Cerebellar cortex (tissue), 1 donor: ENCODE results near the gene LAMC3.

Source experiments
- DNase-seq: peaks from one replicate; pipeline ENCODE4 v3.0.0-alpha.2; 2015; ENCODE audit warnings: low spot score

LAMC3 gene

DNA sequence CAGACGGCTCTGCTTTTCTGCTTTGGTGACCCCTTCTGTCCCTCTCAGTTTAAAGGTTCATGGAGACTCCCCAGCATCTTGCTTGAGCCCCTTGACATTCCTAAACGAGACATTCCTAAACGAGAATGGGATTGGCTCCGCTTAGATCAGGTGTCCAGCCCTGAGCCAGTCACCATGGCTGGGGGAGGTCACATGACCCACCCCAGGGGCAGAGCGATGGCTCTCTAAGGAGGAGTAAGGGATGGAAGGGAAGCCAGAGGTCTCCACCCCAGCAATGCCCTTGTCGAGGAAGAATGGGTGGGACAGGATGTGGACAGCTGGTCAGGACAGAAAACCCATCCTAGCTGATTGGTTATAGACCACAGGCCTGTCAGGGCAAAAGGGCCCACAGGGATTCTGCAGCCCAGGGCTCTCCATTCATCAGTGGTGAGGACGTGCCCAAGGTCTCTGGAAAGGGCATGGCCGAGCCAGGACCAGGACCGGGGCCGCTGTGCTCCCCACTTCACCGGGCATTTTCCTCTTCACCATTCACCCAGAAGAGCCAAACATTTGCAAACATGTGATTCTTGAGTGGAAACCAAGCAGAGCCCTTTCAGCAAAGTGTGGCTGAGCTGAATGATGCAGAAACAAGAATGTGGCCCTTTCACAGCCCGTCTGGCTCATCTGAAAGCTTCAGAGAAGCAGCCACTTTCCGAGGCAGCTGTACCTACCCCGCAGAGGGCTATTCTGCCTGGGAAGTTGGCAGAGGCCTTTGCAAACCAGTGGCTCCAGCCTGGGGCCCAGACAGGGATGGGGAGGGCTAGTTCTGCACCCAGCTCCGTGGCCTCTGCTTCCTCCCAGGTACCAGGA lies 67.6 kb downstream of the LAMC3 start:
- DNase-seq, result no peak

DNA sequence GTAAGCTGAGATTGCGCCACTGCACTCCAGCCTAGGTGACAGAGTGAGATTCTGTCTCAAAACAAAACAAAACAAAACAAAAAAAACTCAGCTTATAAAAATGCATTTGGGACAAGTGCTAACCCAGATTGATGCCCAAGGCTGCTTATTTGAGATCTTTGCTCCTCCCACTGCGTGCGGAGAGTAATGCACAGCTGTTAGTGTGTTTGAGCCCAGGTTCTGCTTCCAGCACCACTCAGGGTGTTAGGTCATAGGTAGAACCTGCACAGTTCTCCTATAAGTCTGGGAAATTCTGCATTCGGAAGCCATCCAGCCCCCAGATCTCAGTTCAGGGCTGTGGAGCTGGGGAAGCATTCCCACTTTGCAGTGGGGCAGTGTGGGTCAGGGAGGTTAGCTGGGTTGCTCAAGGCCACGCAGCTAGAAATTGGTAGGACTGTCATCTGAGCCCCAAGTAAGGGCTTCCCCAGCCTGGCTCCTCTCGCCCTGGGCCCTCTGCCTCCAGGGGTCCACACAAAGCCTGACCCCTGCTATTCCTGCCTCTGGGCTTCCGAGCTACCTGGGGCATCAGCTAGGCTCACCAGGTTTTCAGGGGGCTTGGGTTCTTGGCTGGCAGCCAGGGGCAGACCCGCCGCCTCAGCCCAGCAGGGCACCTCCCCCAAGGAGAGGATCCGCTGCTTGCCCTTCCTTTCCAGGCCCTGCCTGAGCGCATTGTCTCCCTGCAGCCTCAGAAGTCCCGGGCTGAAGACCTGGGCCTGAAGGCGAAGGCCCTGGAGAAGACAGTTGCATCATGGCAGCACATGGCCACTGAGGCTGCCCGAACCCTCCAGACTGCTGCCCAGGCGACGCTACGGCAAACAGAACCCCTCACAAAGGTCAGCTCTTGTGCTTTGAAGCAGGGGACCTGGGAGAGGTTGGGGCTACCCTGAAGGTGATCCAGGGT lies 69.7 kb downstream of the LAMC3 start:
- no peak for DNase-seq

DNA sequence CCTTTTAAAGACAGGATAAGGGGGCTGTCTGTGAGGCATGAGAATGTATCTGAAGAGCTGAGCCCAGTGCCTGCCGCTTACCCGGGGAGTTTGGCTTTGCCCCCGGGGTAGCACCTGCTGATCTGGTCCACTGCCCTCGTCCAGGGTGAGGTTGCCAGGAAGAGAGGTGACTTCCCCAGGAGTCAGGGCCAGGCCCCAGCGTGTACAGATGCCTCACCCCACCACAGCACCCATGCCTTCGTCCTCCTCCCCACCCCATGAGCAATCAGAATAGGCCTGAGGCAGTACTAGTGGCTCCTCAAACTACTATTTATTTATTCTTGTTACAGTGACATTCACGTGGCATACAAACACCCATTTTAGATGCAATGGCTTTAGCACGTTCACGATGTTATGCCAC lies 71.6 kb downstream of the LAMC3 start:
- DNase-seq, result no peak

DNA sequence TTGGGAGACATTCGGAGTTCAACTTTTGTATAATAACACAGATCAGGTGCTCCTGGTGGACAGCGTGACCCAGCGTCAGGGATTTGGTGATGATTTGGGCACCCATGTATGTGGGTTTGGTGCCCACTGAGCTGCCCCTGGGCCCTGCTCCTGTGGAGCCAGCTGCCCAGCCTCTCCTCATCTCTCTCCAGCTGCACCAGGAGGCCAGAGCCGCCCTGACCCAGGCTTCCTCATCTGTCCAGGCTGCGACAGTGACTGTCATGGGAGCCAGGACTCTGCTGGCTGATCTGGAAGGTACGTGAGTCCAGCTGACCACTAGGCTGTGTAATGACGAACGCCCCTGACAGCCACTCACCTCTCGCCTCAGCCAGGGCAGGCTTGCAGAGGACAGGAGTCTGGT lies 72.9 kb downstream of the LAMC3 start:
- DNase-seq, result no peak

DNA sequence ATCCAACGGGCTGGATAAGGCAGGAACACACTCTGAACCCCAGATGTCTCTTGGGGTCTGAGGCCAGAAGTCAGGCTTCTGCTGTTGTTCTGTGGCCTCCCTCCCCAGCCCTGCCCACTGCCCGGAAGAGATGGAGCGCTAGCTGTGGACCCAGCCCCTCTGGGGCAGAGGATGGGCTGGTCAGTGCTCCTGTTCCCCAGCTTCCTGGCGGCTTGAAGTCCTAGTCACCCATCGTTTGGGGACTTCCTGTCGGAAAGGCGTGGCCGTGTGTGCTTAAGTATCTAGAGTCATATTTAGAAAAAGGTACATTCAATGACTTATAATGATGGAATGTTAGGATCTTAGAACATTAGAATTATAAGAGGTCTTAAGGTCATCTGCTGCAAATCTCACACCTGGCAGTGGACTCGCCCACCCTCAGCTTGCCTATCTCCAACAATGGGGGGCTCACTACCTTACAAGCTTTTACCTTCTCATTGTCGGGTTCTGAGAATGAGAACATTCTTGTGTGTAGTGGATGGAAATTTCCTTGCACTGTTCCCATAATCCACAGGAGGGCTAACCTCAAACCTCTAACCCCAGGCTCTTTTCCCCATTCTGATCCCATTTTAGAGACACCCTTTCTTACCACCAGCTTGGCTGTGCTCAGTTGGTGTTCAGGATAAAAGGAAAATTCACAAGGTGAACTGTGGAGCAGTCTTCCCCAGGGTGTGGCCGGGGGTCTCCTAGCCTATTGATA lies 74.0 kb downstream of the LAMC3 start:
- no peak for DNase-seq

DNA sequence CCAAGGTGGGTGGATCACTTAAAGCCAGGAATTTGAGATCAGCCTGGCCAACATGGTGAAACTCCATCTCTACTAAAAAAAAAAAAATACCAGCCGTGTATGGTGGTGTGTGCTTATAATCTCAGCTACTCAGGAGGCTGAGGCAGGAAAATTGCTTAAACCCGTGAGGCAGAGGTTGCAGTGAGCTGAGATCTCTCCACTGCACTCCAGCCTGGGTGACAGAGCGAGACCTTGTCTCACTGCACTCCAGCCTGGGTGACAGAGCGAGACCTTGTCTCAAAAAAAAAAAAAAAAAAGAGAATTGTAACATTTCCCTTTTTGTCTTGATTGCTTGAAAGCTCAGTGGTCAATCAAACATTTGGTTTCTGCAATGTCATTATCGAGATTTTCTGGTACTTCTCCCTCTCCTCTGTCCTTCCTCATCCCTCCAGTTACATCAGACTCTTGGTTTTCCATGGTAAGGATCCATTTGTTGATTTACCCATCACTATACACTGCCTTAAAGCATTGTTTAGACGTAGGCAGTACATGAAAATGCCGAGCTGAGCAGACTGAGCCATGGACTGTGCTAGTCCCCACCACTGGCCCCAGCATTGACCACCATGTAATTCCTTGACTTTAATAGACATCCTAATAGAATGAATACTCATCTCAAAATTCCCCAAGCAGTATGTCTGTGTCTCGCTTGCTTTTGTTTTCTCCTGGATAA lies 75.8 kb downstream of the LAMC3 start:
- no peak for DNase-seq

DNA sequence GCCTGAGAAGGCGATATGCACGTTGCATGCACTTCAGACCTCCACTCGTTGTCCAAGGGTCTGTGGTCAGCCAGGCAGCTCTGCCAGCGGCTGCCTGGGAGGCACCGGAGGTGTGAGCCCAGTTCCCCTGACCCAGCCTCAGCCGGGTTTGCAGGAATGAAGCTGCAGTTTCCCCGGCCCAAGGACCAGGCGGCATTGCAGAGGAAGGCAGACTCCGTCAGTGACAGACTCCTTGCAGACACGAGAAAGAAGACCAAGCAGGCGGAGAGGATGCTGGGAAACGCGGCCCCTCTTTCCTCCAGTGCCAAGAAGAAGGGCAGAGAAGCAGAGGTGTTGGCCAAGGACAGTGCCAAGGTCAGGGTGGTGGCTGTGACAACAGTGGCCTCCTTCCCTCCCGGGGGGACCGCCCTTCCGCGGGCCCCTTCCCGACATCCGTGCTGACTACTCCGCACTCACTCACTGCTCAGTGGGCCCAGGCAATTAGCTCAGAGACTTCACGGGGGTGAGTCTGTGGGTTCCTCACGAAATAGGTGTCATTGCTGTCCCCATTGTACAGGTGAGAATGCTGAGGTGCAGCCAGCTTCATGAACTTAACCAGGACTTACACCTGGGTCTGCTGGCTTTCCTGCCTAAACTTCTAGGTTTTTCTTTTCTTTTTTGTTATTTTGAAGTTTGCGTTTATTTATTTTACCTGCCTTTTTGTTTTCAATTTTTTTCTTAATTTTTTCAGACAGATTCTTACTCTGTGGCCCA lies 76.6 kb downstream of the LAMC3 start:
- no peak for DNase-seq

DNA sequence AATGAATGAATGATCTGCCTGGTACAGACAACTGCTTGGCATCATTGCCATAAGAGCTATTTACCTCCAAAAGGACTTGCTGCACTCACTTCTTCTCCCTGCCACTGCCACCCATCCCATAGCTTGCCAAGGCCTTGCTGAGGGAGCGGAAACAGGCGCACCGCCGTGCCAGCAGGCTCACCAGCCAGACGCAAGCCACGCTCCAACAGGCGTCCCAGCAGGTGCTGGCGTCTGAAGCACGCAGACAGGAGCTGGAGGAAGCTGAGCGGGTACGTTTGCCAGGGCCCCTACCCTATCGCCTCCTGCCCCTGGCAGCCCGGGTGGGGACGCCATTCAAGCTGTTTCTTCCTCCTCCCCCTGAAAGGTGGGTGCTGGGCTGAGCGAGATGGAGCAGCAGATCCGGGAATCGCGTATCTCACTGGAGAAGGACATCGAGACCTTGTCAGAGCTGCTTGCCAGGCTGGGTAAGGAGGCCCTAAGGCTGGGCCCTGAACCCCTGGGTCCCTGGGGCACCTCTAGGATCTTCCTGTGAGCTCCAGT lies 78.5 kb downstream of the LAMC3 start:
- no peak for DNase-seq

DNA sequence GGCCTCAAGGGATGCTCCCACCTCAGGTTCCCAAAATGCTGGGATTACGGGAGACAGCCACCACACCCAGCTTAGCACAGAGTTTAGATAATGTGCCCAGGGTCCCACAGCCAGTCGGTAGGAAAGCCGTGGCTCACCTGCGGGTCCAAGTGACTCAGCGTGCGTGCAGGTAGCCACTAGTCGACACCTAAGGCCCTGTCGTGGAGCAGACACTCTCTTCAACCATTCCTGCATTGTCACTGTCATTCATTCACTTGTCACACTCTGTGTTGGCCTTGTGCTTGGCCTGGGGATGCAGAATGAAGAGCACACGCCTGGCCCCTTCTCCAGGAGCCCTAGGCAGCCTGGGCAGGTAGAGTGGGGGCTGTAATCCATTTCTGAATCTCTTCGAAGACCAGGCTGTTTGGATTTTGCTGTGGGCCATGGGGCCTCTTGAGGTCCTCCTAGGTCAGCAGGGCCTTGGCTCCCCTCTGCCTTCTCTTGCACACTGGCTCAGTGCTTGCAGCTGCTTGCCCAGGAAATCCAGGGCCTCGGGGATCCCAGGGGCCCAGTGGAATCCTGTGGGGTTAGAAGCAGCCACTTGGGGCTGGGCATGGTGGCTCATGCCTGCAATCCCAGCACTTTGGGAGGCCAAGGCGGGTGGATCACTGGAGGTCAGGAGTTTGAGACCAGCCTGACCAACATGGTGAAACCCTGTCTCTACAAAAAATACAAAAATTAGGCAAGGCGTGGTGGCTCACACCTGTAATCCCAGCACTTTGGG lies 81.2 kb downstream of the LAMC3 start:
- DNase-seq, result no peak

DNA sequence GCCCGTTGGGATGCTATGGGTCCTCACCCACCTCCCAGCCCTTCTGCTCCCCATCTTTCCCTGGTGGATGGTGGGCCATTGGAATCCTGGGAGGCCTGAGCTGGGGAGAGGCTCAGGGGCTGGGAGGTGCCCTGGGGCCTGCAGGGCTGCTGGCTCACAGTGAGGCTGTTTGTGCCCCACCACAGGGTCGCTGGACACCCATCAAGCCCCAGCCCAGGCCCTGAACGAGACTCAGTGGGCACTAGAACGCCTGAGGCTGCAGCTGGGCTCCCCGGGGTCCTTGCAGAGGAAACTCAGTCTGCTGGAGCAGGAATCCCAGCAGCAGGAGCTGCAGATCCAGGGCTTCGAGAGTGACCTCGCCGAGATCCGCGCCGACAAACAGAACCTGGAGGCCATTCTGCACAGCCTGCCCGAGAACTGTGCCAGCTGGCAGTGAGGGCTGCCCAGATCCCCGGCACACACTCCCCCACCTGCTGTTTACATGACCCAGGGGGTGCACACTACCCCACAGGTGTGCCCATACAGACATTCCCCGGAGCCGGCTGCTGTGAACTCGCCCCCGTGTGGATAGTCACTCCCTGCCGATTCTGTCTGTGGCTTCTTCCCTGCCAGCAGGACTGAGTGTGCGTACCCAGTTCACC lies 82.5 kb downstream of the LAMC3 start:
- DNase-seq, result no peak

DNA sequence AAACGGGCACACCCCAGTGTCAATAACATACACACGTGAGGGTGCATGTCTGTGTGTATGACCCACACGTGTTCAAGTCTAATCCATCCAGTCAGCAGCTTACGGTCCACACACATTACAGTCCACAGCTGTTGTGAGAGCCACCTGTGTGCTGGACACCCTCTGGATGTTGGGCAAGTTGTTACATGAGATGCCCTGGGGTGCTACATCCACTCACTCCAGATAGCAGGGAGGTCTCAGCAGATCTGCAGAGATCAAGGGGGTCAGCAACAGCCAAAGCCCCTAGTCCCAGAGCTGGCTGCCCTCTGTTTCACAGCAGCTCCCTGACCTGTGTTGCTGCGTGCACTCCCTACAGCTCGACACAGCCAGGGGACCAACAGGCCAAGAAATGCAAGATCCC lies 83.1 kb downstream of the LAMC3 start:
- no peak for DNase-seq

DNA sequence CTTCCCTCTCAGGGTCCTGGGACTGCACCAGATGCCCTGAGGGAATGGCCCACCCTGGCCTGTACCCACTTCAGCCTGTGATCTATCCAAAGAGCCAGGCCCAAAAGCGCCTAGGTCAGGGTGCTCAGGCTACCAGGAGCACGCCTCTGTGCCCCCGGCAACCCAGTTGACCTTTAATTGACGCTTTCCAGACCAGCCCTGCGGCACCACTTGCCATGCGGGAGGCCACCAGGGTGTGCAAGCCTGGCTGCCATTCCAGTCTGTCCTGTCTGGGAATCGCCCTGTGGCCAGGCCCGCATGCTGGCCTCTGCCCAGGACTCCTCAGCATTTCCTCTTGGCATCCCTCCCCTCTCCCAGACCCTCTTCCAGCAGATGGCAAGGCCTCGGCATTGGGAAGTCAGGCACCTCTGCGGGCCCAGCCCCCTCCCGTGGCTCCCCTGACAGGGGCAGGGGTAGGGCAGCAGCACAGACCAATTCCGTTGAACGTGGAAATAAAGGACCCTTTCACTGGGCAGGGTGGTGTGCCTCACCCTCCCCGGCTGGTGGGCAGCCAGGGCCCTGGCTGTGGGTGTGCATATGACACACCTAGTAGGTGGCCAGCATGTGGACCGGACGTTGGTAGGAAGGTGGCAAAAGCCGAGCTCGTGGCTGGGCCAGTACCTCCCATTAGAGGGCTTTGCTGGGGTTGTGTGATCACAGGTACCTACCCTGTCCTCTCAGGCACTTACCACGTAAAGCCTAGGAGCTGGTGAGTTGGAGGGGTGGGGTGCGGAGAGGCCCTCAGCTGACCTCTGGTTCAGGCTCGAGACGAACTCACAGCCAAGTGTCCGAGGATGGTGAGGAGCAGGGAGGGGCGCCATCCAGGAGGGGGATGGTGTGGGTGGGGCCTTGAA lies 83.8 kb downstream of the LAMC3 start:
- DNase-seq, result no peak

DNA sequence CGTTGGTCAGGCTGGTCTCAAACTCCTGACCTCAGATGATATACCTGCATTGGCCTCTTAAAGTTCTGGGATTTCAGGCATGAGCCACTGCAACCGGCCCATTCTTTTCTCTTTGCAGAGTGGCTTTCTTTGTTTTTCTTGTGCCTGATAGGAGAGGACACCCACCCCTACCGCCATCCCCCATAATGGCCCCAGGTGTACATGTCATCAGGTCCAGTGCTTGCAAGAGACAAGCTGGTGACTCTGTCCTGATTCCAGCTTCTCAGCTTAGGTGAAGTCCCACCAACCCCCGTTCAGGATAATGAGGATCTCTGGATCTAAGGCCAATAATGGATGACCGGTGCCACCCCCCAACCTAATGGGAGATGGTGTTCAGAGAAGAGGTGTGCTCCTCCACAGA lies 85.0 kb downstream of the LAMC3 start:
- no peak for DNase-seq

DNA sequence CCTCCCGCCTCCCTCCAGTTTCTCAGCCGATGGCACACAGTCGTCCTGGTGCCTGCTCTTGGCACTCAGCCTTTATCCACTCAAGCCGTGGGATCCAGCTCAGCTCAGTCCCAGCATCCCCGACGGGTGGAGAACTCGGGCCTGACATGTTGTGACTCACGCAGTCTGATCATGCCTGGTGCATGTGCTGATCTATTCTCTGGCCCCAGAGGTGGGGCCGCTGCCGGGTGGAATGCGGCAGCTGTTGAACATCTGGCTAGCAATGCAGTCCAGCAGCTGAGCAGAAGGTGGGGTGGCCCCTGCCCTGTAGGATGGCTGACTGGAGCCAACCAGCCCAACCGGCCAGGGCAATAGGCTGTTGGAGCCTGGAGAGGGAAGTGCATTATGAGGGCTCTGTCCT lies 85.6 kb downstream of the LAMC3 start:
- DNase-seq, result no peak

DNA sequence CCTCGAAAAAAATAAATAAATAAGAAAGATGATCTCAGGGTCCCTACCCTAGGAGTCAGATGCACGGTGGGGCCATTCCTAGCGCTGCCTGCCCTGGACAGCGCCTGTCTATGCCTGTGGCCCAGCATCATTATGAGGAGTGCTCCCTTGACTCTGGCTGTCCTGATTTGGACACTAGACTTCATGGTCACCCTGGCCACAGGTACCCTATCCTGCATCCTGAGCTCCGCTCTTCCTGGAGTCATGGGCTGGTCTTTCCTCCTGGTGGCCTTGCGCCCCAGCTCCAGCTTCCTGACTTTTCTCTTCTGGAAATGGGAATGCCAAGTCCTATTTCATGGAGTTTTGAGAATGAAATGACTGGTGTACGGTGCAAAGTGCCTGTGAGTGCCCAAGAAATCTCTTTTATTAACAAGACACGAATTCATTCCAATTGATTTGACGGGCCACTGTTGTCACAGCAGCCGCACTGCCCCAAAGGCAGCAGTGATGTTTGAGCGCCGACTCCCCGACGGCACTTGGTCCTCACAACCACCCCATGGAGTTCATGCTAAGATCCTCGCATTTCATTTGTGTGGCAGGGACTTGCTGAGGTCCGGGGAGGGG lies 86.8 kb downstream of the LAMC3 start:
- DNase-seq, result peak; percentile 27

DNA sequence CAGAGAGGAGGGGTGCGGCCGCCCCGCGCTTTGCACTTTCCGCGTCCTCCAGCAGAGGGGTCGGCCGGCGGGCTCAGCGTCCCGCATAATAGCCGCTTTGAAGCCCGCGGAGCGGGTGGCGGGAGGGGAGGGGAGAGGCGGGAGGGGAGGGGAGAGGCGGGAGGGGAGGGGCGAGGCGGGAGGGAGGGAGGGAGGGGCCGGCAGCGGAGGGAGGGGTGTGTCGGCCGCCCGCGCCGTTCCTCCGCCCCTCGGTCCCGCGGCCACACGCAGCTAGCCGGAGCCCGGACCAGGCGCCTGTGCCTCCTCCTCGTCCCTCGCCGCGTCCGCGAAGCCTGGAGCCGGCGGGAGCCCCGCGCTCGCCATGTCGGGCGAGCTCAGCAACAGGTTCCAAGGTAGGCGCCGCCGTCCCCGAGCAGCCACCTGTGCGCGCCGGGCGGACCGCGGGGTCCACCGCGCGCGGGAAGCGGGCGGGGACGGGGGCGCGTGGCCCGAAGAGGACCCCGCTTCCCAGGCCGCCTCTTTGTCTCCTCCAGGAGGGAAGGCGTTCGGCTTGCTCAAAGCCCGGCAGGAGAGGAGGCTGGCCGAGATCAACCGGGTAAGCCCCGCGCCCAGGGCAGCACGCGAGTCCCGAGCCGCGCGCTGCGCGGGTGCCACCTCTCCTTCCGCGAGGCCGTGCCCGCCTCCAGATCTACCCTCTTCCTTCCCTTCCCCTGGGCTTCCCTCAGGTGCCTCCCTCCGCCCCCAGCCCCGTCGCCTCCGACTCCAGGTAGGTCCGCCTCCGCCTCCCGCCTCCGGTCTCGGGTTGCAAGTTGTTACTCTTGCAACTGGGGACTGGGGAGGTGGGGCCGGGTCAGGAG lies 87.5 kb downstream of the LAMC3 start, which contains the start of gene AIF1L:
Gene AIF1L, plus strand, starts transcription at position 263 of the 857 bp plus-strand sequence. Its CDS starts 99 bp downstream, at position 362.
- no peak for DNase-seq
